GM23248 (cell line): Measurements from ENCODE around the gene SERINC2. TPM values are rescaled to one million over a fixed set of nuclear protein-coding genes. Genes with fewer than 3 reads are reported as not detected.

Experiments used
- DNase-seq: peaks from one replicate; pipeline ENCODE4 v3.0.0-alpha.2; 2015
- H2AFZ ChIP-seq: fragments of 200-600 bp; sonication (generic); 2 replicates; pipeline ENCODE4 v1.6.1; 2016; ENCODE audit warnings: antibody characterized with exemption
- H3F3A ChIP-seq: fragments of 200-600 bp; sonication (generic); 2 replicates; pipeline ENCODE4 v1.6.1; 2016; ENCODE audit warnings: mild to moderate bottlenecking, antibody characterized with exemption, mixed run types; ENCODE audit not compliant: insufficient read depth
- H3K27ac ChIP-seq: fragments of 200-600 bp; sonication (generic); 2 replicates; pipeline ENCODE4 v1.5.1; 2016; ENCODE audit warnings: mild to moderate bottlenecking
- H3K27me3 ChIP-seq: fragments of 200-600 bp; sonication (generic); replicated peaks from 2 replicates; pipeline ENCODE4 v1.6.1; 2016; ENCODE audit warnings: mild to moderate bottlenecking; ENCODE audit not compliant: insufficient read depth
- H3K36me3 ChIP-seq: fragments of 200-600 bp; sonication (generic); 2 replicates; pipeline ENCODE4 v1.6.1; 2016; ENCODE audit warnings: low read depth, mild to moderate bottlenecking
- H3K4me1 ChIP-seq: fragments of 200-600 bp; sonication (generic); 2 replicates; pipeline ENCODE4 v1.6.1; 2016; ENCODE audit warnings: mild to moderate bottlenecking; ENCODE audit not compliant: insufficient read depth
- H3K4me2 ChIP-seq: fragments of 200-600 bp; sonication (generic); one replicate; pipeline ENCODE4 v1.6.1; 2016; ENCODE audit warnings: mild to moderate bottlenecking; ENCODE audit not compliant: unreplicated experiment
- H3K4me3 ChIP-seq: fragments of 200-600 bp; sonication (generic); 2 replicates; pipeline ENCODE4 v1.5.1; 2016; ENCODE audit warnings: mild to moderate bottlenecking
- H3K79me2 ChIP-seq: fragments of 200-600 bp; sonication (generic); 2 replicates; pipeline ENCODE4 v1.6.1; 2016; ENCODE audit warnings: mild to moderate bottlenecking; ENCODE audit not compliant: insufficient read depth
- H3K9ac ChIP-seq: fragments of 200-600 bp; sonication (generic); 2 replicates; pipeline ENCODE4 v1.6.1; 2016; ENCODE audit warnings: mild to moderate bottlenecking
- H3K9me2 ChIP-seq: fragments of 200-600 bp; sonication (generic); 2 replicates; pipeline ENCODE4 v1.6.1; 2016; ENCODE audit warnings: mixed run types, mild to moderate bottlenecking, moderate library complexity; ENCODE audit not compliant: insufficient read depth
- H3K9me3 ChIP-seq: fragments of 200-600 bp; sonication (generic); one replicate; pipeline ENCODE4 v1.6.1; 2017; ENCODE audit warnings: low read depth
- H4K20me1 ChIP-seq: fragments of 200-600 bp; sonication (generic); 2 replicates; pipeline ENCODE4 v1.6.0; 2016; ENCODE audit not compliant: insufficient read depth
- EZH2 ChIP-seq: fragments of 200-600 bp; sonication (generic); IDR thresholded peaks from 2 replicates; pipeline ENCODE4 v1.6.1; 2018; ENCODE audit warnings: antibody characterized with exemption, mild to moderate bottlenecking; ENCODE audit not compliant: insufficient read depth, poor library complexity, severe bottlenecking
- EZH2phosphoT487 ChIP-seq: fragments of 200-600 bp; sonication (generic); IDR thresholded peaks from 2 replicates; pipeline ENCODE4 v1.6.1; 2018; ENCODE audit warnings: antibody characterized with exemption, moderate library complexity, mild to moderate bottlenecking, low read depth; ENCODE audit not compliant: insufficient read depth
- WGBS, 2 experiments: methylation state at CpG; one replicate each; pipeline ENCODE4 v1.1.6; 2015 to 2017; ENCODE audit warnings: low lambda C conversion rate in 2 of 2, low coverage in 1 of 2; ENCODE audit errors: missing lambda C conversion rate in 2 of 2; 5-methylcytosine and 5-hydroxymethylcytosine counted together
- in situ Hi-C: fragments of 300-500 bp; cut with MboI; formaldehyde crosslinking; loops from 2 replicates; pipeline ENCODE4 v1.15.0; 2020
- polyA plus RNA-seq: library from polyadenylated mRNA; unstranded; fragments of >200 nt; fragmentation: Nextera tagmentation; extraction: Ambion mirVana; gene quantifications from 2 replicates; pipeline ENCODE4 v1.2.1, GENCODE V29; 2016
- total RNA-seq: library from RNA; depleted of rRNA; stranded (reverse); fragments of >200 nt; shearing (Covaris generic); gene quantifications from 2 replicates; pipeline ENCODE4 v1.2.3, GENCODE V29; 2014

SERINC2 gene
- total and polyA plus RNA-seq, 2 experiments from 2014 or later, result 50.9 to 96.0 TPM

DNA sequence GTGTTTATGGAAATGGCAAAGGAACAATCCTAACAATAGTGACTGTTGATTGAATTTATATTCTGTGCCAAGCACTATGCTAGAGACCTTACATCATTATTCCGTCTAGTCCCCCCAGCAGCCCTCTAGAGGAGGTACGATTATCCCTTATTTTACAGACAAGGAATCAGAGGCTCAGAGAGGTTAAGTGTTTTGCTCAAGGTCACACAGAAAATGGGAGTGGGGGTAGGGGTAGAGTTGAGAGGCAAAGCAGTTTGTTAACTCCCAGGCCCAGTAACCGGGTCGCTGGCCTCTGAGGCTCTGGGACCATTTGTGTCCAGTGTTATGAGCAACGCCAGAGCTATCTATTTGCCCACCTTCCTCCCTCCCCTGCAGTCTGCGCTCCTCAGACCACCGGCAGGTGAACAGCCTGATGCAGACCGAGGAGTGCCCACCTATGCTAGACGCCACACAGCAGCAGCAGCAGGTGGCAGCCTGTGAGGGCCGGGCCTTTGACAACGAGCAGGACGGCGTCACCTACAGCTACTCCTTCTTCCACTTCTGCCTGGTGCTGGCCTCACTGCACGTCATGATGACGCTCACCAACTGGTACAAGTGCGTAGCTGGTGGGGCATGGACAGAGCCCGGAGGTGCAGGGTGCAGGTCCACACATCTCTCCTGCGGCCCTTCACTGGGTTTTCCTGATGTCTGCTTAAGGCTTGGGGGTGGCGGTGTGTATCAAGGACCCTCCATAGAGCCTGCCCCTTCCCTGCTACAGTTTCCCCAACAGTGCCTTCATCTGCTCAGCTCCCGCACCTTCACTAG, 19.8 kb downstream of the SERINC2 start:
- no peaks in the 10 kb centered on the region for H3F3A ChIP-seq
- no peaks in the 10 kb centered on the region for H3K79me2 ChIP-seq
- no peaks in the 10 kb centered on the region for H3K9me3 ChIP-seq
- in situ Hi-C loops, result no loop called here
- no peaks in the 10 kb centered on the region for H3K27me3 ChIP-seq
- H4K20me1 ChIP-seq, result no peaks in the 10 kb centered on the region
- H3K4me2 ChIP-seq, result no peak overlapping the region
- no peak overlapping the region for H3K9ac ChIP-seq
- no peak overlapping the region for H2AFZ ChIP-seq
- no peaks in the 10 kb centered on the region for H3K36me3 ChIP-seq
- no peak for DNase-seq
- TF ChIP-seq EZH2phosphoT487 (no peak), EZH2 (no peak)
- no peaks in the 10 kb centered on the region for H3K9me2 ChIP-seq
- H3K4me1 ChIP-seq, result no peaks in the 10 kb centered on the region
- no peak overlapping the region for H3K4me3 ChIP-seq
- 93 to 94% methylated on average over 20 of the region's 20 CpGs for WGBS, 2 experiments
- no peak overlapping the region for H3K27ac ChIP-seq

DNA sequence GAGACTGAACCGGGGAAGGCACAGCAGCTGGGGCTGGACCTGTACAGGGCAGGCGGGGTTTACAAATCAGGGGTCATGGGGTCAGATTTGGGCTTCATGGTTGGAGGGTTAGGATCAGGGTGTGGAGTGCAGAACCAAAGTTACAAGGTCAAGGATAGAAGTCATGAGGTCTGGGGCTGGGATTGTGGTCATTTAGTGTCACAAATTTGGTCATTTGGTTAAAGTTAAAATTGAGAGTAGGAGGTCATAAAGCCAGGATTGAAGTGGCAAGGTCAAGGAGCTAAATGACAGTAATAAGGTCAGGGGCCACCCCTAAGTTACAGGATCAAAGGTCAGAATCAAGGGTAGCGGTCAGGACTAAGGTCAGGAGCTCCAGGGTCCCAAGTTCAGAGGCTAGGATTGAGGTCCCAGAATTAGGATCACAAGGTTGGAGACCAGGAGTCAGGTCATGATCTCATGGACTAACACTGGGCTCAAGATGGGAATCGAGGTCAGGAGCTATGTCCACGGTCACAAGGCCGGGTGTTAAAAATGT, 20.4 kb downstream of the SERINC2 start:
- no peak overlapping the region for H3K4me2 ChIP-seq
- no peaks in the 10 kb centered on the region for H3K9me2 ChIP-seq
- no peaks in the 10 kb centered on the region for H3K27me3 ChIP-seq
- DNase-seq, result no peak
- no peak overlapping the region for H2AFZ ChIP-seq
- H3K79me2 ChIP-seq, result no peaks in the 10 kb centered on the region
- H4K20me1 ChIP-seq, result no peaks in the 10 kb centered on the region
- TF ChIP-seq EZH2phosphoT487 (no peak), EZH2 (no peak)
- no peaks in the 10 kb centered on the region for H3K4me1 ChIP-seq
- H3K9ac ChIP-seq, result no peak overlapping the region
- in situ Hi-C loops, result no loop called here
- no peaks in the 10 kb centered on the region for H3K9me3 ChIP-seq
- WGBS, 2 experiments, result 87 to 88% methylated on average over 6 of the region's 6 CpGs
- H3K36me3 ChIP-seq, result no peaks in the 10 kb centered on the region
- no peaks in the 10 kb centered on the region for H3F3A ChIP-seq
- no peak overlapping the region for H3K4me3 ChIP-seq
- H3K27ac ChIP-seq, result no peak overlapping the region

GRCh38 chr1:31434101-31434871, 21.3 kb downstream of the SERINC2 start:
- no peaks in the 10 kb centered on the region for H3F3A ChIP-seq
- H4K20me1 ChIP-seq, result no peaks in the 10 kb centered on the region
- no peaks in the 10 kb centered on the region for H3K4me1 ChIP-seq
- no peak for DNase-seq
- no peaks in the 10 kb centered on the region for H3K27me3 ChIP-seq
- no peak overlapping the region for H3K9ac ChIP-seq
- H3K27ac ChIP-seq, result no peak overlapping the region
- TF ChIP-seq EZH2 (no peak), EZH2phosphoT487 (no peak)
- H3K4me2 ChIP-seq, result no peak overlapping the region
- H3K9me3 ChIP-seq, result no peaks in the 10 kb centered on the region
- H3K4me3 ChIP-seq, result no peak overlapping the region
- H3K9me2 ChIP-seq, result no peaks in the 10 kb centered on the region
- in situ Hi-C loops, result no loop called here
- H2AFZ ChIP-seq, result no peak overlapping the region
- no peaks in the 10 kb centered on the region for H3K36me3 ChIP-seq
- no peaks in the 10 kb centered on the region for H3K79me2 ChIP-seq
- WGBS, 2 experiments, result 80 to 83% methylated on average over 16 to 19 of the region's 21 CpGs

GRCh38 chr1:31434979-31435378, 22.0 kb downstream of the SERINC2 start:
- Histone ChIP-seq H3F3A (no peaks in the 10 kb centered on the region), H3K4me3 (no peak overlapping the region), H4K20me1 (no peaks in the 10 kb centered on the region), H3K9me2 (no peaks in the 10 kb centered on the region), H3K9me3 (no peaks in the 10 kb centered on the region), H3K9ac (no peak overlapping the region), H3K4me2 (no peak overlapping the region), H3K79me2 (no peaks in the 10 kb centered on the region), H3K27me3 (no peaks in the 10 kb centered on the region), H3K27ac (no peak overlapping the region), H2AFZ (no peak overlapping the region), H3K4me1 (no peaks in the 10 kb centered on the region), H3K36me3 (no peaks in the 10 kb centered on the region)
- 59 to 68% methylated on average over 10 to 12 of the region's 12 CpGs for WGBS, 2 experiments
- in situ Hi-C loops, result no loop called here
- TF ChIP-seq EZH2phosphoT487, result no peak
- no peak for TF ChIP-seq EZH2
- no peak for DNase-seq
